Fibroblast of lung (primary cell): ENCODE measurements around the gene ZXDC.

Experiments used
- EZH2 ChIP-seq: IDR thresholded peaks from 2 replicates; pipeline ENCODE4 v1.5.1; 2012; ENCODE audit warnings: low read length, control low read depth, mild to moderate bottlenecking; ENCODE audit errors: missing control alignments
- TF ChIP-seq, protein P1 (sequence below), 2 donors: IDR thresholded peaks in 1 of 2; conservative IDR thresholded peaks in 1 of 2; 1 replicate in 1 of 2; 2 replicates in 1 of 2; pipeline ENCODE4 v1.5.1; 2011 to 2012; ENCODE audit warnings: low read length in 2 of 2, control low read depth in 1 of 2, inconsistent platforms in 1 of 2, low read depth in 1 of 2, mild to moderate bottlenecking in 1 of 2

DNA sequence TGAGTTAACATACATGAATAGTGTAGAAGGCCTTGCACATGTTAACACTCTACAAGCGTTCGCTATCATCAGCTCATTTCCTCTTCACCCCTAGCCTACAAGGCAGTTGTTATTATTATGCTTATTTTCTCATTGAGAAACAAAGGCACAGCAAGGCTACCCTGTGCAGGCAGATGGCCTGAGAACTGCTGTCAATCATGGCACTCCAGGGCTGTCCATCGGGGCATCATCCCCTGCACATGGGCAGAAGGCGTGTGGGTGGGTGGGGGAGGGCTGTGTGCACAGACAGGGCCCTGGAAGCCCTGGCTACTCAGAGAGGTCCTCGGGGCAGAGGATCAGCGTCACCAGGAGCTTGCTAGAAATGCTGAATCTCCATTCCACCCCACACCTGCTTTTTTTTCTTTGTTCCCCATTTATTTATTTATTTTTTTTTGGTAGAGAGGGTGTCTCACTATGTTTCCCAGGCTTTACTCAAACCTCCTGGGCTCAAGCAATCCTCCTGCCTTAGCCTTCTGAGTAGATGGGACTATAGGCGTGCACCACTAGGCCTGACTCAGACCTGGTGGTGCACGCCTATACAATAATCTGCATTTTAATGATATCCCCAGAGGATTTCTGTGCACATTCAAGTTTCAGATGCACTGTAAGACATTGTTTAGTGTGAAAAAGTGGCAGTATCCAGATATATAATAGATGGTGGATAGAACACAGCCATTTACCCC lies 9.6 kb upstream of the ZXDC start:
- TF ChIP-seq, protein P1, sequence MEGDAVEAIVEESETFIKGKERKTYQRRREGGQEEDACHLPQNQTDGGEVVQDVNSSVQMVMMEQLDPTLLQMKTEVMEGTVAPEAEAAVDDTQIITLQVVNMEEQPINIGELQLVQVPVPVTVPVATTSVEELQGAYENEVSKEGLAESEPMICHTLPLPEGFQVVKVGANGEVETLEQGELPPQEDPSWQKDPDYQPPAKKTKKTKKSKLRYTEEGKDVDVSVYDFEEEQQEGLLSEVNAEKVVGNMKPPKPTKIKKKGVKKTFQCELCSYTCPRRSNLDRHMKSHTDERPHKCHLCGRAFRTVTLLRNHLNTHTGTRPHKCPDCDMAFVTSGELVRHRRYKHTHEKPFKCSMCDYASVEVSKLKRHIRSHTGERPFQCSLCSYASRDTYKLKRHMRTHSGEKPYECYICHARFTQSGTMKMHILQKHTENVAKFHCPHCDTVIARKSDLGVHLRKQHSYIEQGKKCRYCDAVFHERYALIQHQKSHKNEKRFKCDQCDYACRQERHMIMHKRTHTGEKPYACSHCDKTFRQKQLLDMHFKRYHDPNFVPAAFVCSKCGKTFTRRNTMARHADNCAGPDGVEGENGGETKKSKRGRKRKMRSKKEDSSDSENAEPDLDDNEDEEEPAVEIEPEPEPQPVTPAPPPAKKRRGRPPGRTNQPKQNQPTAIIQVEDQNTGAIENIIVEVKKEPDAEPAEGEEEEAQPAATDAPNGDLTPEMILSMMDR (conservative IDR thresholded peaks at IDR 0.05 in 1 of 2, IDR thresholded peaks at IDR 0.05 in 1 of 2; ENCODE audit: low read depth in 1 of 2, low read length in 2 of 2), result no peak
- TF ChIP-seq EZH2, result no peak
